Inferior parietal cortex (tissue), 1 donor: ENCODE measurements around the gene ACP4.
"Not testable (repeated sequence)": the region's sequence is repeated elsewhere in the genome, so short reads cannot be mapped to it uniquely, and the experiment has no call there.

Experiments
- DNase-seq: peaks from one replicate; pipeline ENCODE4 v3.0.0-alpha.2; 2016; ENCODE audit errors: extremely low spot score

The ACP4 gene

DNA sequence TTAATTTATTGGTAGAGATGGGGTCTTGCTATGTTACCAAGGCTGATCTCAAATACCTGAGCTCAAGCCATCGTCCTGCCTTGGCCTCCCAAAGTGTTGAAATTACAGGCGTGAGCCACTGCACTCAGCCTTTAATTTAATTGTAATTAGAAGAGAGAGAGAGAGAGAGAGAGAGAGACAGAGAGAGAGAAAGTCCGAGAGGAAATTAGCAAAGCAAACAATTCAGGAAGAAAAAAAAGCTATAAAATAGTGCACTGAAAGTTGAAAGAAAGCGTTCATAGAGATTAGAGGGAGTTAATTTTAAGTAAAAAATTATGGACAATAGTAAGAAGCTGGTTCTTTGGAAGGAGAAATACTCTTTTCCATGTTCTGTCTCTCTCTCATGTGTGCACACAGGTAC is 13.0 kb upstream of the ACP4 start:
- DNase-seq, result no peak

DNA sequence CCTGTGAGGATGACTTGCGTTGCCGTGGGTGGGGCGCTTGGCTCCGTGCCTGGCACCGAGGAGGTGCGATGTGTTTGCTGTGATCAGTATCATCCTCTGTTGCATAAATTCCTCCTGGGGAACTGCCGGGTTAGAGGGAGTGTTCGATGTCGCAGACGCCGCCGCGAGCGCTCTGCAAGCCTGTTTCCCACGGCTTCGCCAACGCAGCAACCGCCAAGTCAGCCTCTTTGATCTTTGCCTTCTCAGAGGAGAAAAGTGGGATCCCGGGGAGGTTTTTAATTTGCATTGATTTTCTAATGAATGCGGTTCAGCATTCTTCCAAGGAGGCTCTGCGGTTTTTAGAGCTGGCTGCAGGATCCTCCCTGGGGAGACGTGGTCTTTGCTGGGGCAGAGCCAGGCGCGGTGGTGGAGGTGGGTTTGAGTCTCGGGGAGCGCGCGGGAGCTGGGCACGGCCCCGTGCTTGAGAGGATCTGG is 12.3 kb upstream of the ACP4 start:
- DNase-seq, result no peak

DNA sequence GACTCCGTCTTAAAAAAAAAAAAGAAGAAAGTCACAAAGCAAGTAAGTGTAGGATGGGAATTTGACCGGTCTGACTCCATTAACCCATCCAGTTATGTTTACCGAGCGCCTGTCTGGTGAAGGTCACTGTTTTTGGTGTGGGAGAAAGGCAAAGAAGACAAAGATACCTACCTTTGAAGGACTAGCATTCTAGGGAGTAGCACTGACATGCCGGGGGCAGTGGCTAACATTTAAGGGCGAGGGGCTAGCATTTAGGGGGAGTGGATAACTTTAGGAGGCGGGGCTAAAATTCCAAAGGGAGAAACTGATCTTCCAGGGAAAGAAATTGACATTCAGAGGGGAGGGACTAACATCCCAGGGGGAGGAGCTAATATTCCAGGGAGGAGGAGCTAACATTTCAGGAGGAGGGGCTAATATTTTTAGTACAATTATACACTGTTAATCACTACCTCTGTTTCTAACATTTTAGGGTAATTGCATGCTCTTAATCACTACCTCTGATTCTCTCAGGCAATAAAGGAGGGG is 11.2 kb upstream of the ACP4 start:
- DNase-seq, result no peak

DNA sequence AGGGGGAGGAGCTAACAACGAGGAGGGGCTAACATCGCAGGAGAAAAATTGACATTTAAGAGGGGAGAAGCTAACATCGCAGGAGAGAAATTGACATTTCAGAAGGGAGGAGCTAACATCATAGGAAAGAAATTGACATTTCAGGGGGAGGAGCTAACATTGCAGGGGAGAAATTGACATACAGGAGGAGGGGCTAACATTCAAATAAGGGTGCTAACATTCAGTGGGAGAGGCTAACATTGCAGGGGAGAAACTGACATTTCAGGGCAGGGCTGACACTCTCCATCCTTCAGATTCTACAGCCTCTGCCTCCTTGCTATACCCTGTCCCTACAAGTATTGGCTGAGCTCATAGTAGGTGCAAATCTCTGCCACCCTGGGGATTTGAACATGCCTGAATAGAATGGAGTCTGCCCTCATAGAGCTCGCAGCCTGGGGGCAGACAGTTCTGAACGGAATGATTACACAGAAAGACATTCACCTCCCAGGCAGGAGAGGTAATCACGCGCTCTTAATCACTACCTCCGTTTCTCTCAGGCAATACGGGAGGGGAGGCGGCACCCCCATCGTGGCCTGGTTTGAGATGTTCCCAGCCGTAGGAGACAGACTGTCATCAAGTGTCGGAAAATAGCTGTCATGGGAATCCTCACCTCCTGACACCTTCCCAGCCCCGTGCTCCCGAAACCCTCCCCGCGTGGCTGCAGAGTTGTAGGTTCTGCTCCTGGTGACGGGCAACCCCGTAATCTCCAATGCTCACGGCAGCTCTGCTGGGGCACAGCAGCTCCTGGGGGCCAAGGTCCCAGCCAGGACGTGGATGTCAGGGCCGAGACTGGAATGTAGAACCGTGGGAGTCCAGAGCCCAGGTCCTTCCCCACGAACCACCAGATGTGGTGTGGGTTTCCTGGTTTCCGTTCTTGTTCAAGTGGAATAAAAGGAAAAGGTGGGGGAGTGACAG is 10.4 kb upstream of the ACP4 start:
- DNase-seq, result no peak

DNA sequence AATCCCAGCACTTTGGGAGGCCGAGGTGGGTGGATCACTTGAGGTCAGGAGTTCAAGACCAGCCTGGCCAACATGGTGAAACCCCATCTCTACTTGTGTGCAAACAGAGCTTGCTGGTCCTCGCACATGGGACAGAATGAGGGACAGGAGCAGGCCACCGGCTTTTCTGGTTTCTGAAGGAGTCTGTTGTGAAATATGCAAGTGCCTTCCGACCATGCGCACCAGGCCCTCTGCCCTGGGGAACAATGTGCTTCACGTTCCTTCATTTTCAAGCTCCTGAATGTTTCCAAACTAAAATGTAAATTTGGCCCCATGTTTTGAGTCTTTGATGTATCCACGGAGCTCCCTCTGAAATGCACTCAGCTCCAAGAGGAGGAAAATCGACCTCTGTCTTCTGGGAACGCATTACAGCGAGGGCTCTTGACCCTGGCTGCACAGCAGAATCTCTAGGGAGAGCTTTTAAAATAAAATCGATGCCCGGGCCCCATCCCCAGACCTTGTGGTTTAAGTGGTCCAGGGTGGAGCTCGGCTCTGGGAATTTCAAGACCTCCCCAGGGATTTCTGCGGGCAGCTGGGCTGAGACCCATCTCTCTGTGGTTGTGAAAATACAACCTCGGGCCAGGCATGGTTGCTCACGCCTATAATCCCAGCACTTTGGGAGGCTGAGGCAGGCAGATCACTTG is 9.3 kb upstream of the ACP4 start:
- DNase-seq, result no peak

DNA sequence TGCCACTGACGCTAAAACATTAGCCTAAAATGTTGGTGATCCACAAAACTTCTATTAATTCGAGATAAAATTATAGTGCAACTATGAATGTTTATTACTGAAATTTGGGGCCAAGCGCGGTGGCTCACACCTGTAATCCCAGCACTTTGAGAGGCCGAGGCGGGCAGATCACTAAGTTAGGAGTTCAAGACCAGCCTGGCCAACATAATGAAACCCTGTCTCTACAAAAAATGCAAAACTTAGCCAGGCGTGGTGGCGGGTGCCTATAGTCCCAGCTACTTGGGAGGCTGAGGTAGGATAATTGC is 6.4 kb upstream of the ACP4 start:
- DNase-seq, result not testable (repeated sequence)

DNA sequence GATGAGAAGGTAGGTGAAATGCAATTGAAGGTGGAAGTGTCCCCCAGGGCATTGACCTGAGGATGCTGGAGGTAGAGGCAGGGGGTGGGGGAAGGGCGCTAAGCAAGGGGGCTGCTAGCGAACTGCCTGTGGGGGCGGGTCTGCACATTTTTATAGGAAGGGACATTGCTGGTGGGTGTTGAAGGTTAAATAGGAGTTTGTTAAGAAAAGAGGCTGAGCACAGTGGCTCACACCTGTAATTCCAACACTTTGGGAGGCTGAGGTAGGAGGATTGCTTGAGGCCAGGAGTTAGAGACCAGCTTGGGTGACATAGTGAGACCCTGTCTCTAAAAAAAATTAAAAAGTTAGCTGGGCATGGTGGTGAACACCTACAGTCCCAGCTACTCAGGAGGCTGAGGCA is 5.5 kb upstream of the ACP4 start:
- no peak for DNase-seq

DNA sequence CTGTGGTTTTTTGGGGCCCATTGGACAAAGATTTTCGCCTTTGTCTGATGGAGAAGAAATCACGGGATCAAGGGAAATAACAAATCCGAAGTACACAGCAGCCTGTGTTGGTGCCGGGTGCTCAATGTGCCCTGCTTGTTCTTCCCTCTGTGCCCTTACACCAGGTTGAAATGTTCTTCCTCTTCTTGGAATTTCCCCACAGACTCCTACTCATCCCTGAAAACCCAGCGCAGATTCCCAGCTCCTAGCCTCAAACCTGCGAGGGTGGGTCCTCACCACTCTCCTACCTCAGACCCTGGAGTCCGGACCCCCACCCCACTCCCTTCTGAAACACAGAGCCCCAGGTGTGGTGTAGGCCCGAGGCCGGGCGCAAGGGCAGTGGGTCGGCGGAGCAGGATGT is 4.9 kb upstream of the ACP4 start:
- no peak for DNase-seq

DNA sequence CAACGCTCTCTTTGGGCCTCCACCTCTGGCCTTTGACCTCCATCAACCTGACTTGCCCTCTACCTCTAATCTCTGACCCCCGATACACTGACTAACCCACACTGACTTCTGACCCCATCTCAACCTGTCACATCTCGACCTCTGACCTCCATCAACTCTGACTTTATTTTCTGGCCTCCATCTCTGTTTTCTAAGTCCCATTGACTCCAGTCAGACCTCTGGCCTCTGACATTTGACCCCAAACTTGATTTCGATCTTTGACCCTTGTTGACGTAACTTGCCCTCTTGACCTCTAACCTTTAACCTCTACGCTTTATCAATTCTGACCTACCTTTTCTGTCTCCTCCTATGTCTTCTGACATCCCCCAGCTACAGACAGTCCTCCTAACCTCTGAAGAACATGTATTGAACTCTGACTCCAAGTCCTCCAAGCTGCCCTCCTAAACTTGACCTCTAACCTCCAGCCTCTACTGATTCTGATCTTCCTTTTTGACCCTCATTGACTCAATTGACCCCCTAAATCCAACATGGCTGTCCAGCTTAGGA is 780 bp downstream of the ACP4 start:
- no peak for DNase-seq

DNA sequence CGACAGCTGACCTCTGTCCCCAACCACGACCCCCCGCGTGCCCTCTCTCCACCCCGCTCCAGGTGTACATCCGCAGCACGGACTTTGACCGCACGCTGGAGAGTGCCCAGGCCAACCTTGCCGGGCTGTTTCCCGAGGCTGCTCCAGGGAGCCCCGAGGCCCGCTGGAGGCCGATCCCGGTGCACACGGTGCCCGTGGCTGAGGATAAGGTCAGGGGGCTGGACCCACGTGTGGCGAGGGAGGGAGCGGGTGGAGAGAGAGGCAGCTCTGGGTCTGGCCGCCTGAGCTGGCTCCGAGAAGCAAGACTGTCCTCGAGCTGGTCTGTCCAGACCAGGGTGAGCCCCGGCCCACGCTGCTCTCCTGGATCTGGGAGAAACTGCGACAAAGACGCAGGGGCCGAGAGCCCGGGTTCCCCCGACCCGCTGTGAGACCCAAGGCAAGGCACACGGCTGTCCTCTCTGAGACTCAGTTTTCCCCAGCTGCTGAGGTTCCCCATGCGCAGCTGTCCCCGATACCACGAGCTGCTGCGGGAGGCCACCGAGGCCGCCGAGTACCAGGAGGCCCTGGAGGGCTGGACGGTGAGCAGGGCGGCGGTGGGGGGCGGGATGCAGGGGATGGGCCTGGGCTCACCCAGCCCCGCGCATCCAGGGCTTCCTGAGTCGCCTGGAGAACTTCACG is 1.5 kb downstream of the ACP4 start:
- no peak for DNase-seq

DNA sequence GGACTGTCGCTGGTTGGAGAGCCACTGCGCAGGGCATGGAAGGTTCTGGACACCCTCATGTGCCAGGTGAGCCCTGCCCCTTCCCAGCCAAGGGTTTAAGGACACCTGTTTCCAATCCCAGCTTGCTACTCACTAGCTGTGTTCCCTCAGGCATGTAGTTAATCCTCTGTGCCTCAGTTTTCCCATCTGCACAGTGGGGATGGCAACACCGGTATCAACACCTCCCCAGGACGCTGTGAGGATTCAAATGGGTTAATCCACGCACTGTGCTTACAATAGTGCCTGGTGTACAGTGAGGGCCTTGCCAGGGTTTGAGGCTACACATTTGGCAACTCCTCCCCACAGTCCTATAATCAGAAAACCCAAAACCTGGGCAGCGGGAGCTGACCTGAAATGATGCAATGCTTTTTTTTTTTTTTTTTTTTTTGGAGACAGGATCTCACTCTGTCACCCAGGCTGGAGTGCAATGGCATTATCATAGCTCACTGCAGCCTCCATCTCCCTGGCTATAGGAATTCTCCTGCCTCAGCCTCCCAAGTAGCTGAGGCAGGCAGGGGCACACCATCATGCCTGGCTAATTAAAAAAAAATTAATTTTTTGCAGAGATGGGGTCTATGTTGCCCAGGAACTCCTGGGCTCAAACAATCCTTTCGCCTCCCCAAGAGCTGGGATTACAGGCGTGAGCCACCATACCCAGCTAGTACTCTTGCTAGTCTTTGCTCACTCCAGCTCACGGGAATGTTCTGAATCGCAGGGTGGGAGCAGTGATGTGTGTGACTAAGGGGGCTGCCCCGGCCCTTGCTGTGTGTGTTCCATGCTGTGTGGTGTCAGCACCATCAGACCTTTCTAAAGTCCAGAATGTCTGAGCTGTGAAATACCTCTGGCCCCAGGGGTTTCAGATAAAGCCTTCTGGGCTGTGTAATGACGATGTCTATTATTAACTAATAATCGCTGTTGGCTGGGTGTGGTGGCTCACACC is 2.3 kb downstream of the ACP4 start:
- no peak for DNase-seq

DNA sequence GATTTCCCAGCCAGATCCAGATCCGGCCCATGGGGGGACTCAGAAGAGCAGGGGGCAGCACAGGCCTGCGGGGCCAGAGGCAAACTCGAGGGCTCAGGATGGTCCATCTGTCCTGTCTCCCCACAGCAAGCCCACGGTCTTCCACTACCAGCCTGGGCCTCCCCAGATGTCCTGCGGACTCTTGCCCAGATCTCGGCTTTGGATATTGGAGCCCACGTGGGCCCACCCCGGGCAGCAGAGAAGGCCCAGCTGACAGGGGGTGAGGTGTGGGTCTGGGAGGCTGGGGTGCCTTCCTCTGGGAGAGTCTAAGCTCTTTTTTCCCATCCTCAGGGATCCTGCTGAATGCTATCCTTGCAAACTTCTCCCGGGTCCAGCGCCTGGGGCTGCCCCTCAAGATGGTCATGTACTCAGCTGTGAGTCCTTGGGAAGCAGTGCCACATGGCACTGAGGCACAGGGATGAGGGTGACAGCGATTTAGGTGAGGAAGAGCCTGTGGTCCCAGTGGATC is 3.4 kb downstream of the ACP4 start:
- no peak for DNase-seq

DNA sequence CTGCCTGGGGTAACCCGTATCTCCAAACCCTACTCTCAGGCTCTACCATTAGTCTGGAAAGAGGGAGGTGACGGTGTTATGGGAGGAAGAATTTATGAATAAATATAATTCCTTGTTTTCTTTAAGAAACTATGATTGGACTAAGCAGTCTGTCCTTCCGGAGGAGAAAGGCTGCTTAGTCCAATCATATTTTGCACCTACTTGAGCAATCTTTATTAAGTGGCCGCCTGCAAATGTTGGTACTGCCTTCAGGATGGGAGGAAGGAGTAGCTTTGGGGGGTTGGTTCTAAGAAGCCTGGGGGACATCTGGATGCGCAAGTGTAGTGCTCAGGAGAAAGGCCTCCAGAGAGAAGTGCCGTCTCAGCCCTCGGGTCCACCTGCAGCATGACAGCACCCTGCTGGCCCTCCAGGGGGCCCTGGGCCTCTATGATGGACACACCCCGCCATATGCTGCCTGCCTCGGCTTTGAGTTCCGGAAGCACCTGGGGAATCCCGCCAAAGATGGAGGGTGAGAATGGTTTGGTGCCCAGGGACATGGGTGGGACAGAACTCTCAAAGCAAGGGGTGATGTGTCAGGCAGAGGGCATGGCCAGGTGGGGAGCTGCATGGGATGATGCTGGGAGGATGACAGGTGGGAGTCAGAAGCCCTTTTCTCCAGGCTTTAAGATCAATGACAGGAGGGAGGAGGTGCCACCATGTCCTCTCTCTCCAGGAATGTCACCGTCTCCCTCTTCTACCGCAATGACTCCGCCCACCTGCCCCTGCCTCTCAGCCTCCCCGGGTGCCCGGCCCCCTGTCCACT is 4.1 kb downstream of the ACP4 start:
- no peak for DNase-seq

DNA sequence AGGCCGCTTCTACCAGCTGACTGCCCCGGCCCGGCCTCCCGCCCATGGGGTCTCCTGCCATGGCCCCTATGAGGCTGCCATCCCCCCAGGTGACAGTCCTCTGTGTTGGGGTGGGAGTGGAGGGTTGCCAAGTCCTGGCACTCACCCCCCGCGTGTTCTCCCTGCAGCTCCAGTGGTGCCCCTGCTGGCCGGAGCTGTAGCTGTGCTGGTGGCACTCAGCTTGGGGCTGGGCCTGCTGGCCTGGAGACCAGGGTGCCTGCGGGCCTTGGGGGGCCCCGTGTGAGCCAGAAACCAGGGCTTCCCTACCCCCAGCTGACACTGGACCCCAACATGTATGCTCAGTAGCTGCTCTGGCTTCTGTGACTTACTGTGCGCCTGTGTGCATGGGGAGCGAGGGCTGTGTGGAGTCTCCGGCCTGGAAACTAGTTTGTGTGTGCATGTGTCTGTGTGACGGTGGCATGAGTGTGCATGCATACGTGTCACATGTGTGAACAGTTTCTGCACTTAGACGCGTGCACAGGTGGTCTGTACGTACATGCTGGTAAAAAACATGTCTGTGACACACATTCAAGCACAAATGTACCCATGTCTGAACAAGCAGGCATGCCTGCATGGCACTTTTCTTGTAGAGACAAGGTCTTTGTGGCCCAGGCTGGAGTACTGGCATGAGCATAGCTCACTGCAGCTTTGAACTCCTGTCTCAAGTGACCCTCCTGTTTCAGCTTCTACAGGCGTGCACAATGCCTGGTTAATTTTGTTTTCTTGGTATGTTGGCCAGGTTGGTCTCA is 4.9 kb downstream of the ACP4 start:
- no peak for DNase-seq

DNA sequence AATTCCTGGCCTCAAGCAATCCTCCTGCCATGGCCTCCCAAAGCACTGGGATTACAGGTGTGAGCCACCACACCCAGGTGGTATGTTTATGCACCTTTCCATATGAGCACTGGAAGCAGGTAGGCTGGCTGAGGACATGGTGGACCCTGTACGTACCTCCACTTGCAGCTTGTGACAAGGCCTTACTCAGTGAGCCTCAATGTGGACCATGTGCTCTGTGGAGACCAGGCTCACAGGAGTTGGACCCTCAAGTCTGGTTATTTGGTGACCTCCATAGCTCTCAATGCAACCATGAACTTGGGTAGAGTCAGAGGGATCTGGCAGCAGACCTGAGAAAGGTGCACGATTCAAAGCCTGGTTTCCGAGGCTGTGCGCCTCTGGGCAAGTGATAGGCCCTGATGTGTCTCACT is 5.5 kb downstream of the ACP4 start:
- DNase-seq, result no peak

DNA sequence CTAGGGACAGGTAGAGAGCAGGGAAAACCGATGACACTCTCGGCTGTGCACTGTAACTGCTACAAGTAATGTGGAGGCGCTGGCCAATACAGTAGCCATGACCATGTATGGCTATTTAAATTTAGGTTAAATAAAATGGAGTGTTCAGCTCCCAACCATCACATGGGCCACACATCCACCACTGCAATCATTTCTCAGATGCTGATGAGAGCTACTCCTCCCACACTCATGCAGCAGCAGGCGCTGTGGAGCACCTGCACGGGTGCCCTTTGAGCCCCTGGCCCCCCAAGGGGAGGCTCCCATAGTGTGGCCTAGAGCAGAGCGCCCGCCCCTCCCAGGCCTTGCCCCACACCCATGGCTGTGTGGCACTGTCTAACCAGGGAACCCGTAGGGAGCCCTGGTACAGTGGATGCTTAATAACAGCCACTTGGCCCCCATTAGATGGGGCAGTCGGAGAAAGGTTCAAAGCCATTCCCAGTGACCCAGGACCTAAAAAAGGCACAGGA is 6.0 kb downstream of the ACP4 start:
- DNase-seq, result no peak

DNA sequence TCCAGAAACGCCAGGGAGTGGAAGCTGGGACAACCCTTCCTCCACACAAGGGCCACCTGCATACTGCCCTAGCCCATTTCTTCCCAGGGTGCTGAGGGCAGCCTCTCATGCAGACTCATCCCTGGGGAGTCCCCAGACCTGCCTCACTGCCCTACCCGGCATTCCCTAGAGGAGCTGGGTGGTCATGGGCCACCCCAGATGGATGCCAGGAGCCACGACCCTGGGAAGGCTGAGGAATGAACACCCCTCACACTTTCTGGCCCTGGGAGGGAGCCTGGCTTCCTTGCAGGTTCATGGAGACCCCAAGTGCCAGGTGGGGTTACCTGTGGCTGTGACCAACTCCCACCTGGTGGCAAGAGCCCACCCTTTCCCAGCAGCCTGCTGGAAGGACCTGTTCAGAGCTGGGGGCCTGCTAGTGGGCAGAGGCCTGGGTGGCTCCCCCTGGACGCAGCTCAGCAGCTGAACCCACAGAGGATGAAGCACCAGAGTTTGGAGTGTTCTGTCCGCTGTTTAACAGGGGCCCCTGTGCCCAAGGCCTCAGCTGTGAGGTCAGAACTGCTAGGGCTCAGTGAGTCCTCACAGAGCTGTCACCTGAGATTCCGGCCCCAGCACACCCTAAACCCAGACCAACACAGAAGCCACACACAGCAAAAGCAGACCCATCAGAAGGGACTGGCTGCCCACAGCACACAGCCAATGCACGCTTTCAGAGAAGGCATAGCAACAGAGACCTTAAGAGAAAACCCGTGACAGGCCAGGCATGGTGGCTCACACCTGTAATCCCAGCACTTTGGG is 6.6 kb downstream of the ACP4 start:
- no peak for DNase-seq

DNA sequence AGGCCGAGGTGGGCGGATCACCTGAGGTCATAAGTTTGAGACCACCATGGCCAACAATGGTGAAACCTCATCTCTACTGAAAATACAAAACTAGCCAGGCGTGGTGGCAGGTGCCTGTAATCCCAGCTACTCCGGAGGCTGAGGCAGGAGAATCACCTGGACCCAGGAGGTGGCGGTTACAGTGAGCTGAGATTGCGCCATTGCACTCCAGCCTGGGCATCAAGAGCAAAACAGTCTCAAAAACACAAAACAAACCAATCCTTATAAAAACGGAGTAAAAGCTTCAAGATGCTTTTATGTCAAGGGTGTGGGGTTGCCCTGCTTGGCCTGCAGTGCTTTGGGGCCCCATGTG is 7.2 kb downstream of the ACP4 start:
- DNase-seq, result no peak
